GM12891 (cell line): Measurements from ENCODE around the gene FBXO44.

ENCODE experiments used
- PAX5 ChIP-seq: IDR thresholded peaks from 2 replicates; pipeline ENCODE4 v1.6.1; 2011; ENCODE audit warnings: low read length, moderate library complexity, mild to moderate bottlenecking; ENCODE audit not compliant: insufficient read depth, severe bottlenecking
- POLR2A ChIP-seq: IDR thresholded peaks from 2 replicates; pipeline ENCODE4 v1.6.1; 2011; ENCODE audit warnings: low read depth, low read length, control low read depth
- POLR2AphosphoS5 ChIP-seq: IDR thresholded peaks from 2 replicates; pipeline ENCODE4 v1.6.1; 2011; ENCODE audit warnings: low read depth, low read length, control low read depth
- POU2F2 ChIP-seq: IDR thresholded peaks from 2 replicates; pipeline ENCODE4 v1.6.1; 2011; ENCODE audit warnings: low read depth, mild to moderate bottlenecking, control low read depth, low read length, moderate library complexity
- SPI1 ChIP-seq: IDR thresholded peaks from 2 replicates; pipeline ENCODE4 v1.6.1; 2011; ENCODE audit warnings: low read depth, low read length, control low read depth
- TAF1 ChIP-seq: IDR thresholded peaks from 2 replicates; pipeline ENCODE4 v1.6.1; 2011; ENCODE audit warnings: low read depth, low read length, control low read depth

GRCh38 chr1:11650331-11650991, 4.2 kb upstream of the FBXO44 start:
- TF ChIP-seq POLR2A (no peak), POLR2AphosphoS5 (no peak), TAF1 (no peak), POU2F2 (no peak), SPI1 (no peak), PAX5 (no peak)
